ENCODE data around the gene EBF3.

DNA sequence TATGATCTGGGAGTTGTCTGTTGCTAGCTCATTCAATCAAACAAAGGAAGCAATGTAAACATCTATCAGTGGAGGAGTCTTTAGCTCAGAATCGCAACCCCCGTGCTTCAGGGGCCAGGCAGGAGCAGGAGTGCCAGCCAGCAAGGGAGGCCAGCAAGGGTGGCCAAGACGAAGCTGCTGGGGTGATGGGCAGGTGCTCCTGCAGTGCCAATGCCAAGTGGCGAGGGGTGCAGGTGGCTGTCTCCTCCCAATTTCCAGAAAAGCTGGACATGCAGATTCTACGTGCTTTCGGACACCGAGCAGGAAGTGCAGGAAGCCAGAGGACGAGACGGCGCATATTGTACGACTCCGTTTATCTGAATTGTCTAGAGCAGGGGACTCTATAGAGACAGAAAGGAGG lies 48.1 kb upstream of the EBF3 start:
- TF ChIP-seq, protein P1, sequence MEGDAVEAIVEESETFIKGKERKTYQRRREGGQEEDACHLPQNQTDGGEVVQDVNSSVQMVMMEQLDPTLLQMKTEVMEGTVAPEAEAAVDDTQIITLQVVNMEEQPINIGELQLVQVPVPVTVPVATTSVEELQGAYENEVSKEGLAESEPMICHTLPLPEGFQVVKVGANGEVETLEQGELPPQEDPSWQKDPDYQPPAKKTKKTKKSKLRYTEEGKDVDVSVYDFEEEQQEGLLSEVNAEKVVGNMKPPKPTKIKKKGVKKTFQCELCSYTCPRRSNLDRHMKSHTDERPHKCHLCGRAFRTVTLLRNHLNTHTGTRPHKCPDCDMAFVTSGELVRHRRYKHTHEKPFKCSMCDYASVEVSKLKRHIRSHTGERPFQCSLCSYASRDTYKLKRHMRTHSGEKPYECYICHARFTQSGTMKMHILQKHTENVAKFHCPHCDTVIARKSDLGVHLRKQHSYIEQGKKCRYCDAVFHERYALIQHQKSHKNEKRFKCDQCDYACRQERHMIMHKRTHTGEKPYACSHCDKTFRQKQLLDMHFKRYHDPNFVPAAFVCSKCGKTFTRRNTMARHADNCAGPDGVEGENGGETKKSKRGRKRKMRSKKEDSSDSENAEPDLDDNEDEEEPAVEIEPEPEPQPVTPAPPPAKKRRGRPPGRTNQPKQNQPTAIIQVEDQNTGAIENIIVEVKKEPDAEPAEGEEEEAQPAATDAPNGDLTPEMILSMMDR (conservative IDR thresholded peaks at IDR 0.05; ENCODE audit: low read depth in 2 of 2): no peak
- no peak for TF ChIP-seq EZH2 (IDR thresholded peaks at IDR 0.05; ENCODE audit: low read depth, unreplicated experiment)
- TF ChIP-seq, protein P2, sequence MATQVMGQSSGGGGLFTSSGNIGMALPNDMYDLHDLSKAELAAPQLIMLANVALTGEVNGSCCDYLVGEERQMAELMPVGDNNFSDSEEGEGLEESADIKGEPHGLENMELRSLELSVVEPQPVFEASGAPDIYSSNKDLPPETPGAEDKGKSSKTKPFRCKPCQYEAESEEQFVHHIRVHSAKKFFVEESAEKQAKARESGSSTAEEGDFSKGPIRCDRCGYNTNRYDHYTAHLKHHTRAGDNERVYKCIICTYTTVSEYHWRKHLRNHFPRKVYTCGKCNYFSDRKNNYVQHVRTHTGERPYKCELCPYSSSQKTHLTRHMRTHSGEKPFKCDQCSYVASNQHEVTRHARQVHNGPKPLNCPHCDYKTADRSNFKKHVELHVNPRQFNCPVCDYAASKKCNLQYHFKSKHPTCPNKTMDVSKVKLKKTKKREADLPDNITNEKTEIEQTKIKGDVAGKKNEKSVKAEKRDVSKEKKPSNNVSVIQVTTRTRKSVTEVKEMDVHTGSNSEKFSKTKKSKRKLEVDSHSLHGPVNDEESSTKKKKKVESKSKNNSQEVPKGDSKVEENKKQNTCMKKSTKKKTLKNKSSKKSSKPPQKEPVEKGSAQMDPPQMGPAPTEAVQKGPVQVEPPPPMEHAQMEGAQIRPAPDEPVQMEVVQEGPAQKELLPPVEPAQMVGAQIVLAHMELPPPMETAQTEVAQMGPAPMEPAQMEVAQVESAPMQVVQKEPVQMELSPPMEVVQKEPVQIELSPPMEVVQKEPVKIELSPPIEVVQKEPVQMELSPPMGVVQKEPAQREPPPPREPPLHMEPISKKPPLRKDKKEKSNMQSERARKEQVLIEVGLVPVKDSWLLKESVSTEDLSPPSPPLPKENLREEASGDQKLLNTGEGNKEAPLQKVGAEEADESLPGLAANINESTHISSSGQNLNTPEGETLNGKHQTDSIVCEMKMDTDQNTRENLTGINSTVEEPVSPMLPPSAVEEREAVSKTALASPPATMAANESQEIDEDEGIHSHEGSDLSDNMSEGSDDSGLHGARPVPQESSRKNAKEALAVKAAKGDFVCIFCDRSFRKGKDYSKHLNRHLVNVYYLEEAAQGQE (IDR thresholded peaks at IDR 0.05; ENCODE audit: unreplicated experiment): no peak
- TF ChIP-seq POLR2AphosphoS5 (IDR thresholded peaks at IDR 0.05; ENCODE audit: low read depth): no peak
- TF ChIP-seq JUNB (IDR thresholded peaks at IDR 0.05; ENCODE audit: unreplicated experiment): no peak
- no peak for TF ChIP-seq CREB1 (CRISPR knock-in tag; IDR thresholded peaks at IDR 0.05; ENCODE audit: low read depth)
- no peak for TF ChIP-seq ZNF114 (CRISPR knock-in tag; IDR thresholded peaks at IDR 0.05)
- no peak for TF ChIP-seq EZH2phosphoT487 (IDR thresholded peaks at IDR 0.05; ENCODE audit: unreplicated experiment)
- TF ChIP-seq NANOG (IDR thresholded peaks at IDR 0.05; ENCODE audit: borderline replicate concordance): no peak
- TF ChIP-seq, protein P3, sequence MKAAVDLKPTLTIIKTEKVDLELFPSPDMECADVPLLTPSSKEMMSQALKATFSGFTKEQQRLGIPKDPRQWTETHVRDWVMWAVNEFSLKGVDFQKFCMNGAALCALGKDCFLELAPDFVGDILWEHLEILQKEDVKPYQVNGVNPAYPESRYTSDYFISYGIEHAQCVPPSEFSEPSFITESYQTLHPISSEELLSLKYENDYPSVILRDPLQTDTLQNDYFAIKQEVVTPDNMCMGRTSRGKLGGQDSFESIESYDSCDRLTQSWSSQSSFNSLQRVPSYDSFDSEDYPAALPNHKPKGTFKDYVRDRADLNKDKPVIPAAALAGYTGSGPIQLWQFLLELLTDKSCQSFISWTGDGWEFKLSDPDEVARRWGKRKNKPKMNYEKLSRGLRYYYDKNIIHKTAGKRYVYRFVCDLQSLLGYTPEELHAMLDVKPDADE (IDR thresholded peaks at IDR 0.05): no peak
- no peak for TF ChIP-seq ZNF331 (CRISPR knock-in tag; IDR thresholded peaks at IDR 0.05; ENCODE audit: low read depth)
